Ishikawa (cell line): ENCODE measurements around the gene NTM.

ENCODE experiments used
- CEBPB ChIP-seq: IDR thresholded peaks from 2 replicates; pipeline ENCODE4 v1.6.1; 2012
- CREB1 ChIP-seq: IDR thresholded peaks from 2 replicates; pipeline ENCODE4 v1.6.1; 2012; ENCODE audit warnings: low read depth
- EGR1 ChIP-seq: IDR thresholded peaks from 2 replicates; pipeline ENCODE4 v1.6.1; 2012
- EP300 ChIP-seq: IDR thresholded peaks from 2 replicates; pipeline ENCODE4 v1.6.1; 2012; ENCODE audit warnings: borderline replicate concordance
- FOXM1 ChIP-seq: IDR thresholded peaks from 2 replicates; pipeline ENCODE4 v1.6.1; 2012; ENCODE audit warnings: low read depth, borderline replicate concordance
- MAX ChIP-seq: IDR thresholded peaks from 2 replicates; pipeline ENCODE4 v1.6.1; 2012
- NFIC ChIP-seq: IDR thresholded peaks from 2 replicates; pipeline ENCODE4 v1.6.1; 2012
- RAD21 ChIP-seq: IDR thresholded peaks from 2 replicates; pipeline ENCODE4 v1.6.1; 2012; ENCODE audit warnings: low read depth
- REST ChIP-seq: IDR thresholded peaks from 2 replicates; pipeline ENCODE4 v1.6.1; 2012; ENCODE audit warnings: low read depth, mild to moderate bottlenecking
- TAF1 ChIP-seq: IDR thresholded peaks from 2 replicates; pipeline ENCODE4 v1.6.1; 2012; ENCODE audit warnings: low read depth, mild to moderate bottlenecking
- TCF12 ChIP-seq: IDR thresholded peaks from 2 replicates; pipeline ENCODE4 v1.6.1; 2012; ENCODE audit warnings: low read depth
- TEAD4 ChIP-seq: IDR thresholded peaks from 2 replicates; pipeline ENCODE4 v1.6.1; 2012
- USF1 ChIP-seq: IDR thresholded peaks from 2 replicates; pipeline ENCODE4 v1.6.1; 2012
- YY1 ChIP-seq: IDR thresholded peaks from 2 replicates; pipeline ENCODE4 v1.6.1; 2012; ENCODE audit warnings: low read depth
- ZBTB7A ChIP-seq: IDR thresholded peaks from 2 replicates; pipeline ENCODE4 v1.6.1; 2012; ENCODE audit warnings: low read depth

Gene NTM

GRCh38 chr11:131349368-131350086 lies 20.9 kb upstream of the NTM start:
- TF ChIP-seq YY1 (no peak), MAX (no peak), FOXM1 (no peak), ZBTB7A (no peak), USF1 (no peak), EGR1 (no peak), TCF12 (no peak), NFIC (no peak), TAF1 (no peak), TEAD4 (no peak)

- no peak for TF ChIP-seq RAD21
- TF ChIP-seq TCF12: no peak
- TF ChIP-seq REST: no peak
- TF ChIP-seq CREB1: no peak
- no peak for TF ChIP-seq EP300
These were observed 19.5 kb upstream of the NTM start for GRCh38 chr11:131350872-131351271.

GRCh38 chr11:131351848-131352247 lies 18.6 kb upstream of the NTM start:
- TF ChIP-seq TAF1: no peak
- TF ChIP-seq CEBPB: no peak
- TF ChIP-seq MAX: no peak
- no peak for TF ChIP-seq REST
- TF ChIP-seq USF1: no peak
- no peak for TF ChIP-seq TCF12
- no peak for TF ChIP-seq EP300
- TF ChIP-seq CREB1: no peak
- TF ChIP-seq ZBTB7A: no peak
- TF ChIP-seq YY1: no peak
- TF ChIP-seq TEAD4: no peak
- no peak for TF ChIP-seq NFIC

- TF ChIP-seq TCF12: no peak
- TF ChIP-seq REST: no peak
- no peak for TF ChIP-seq NFIC
- TF ChIP-seq TEAD4: no peak
- no peak for TF ChIP-seq CEBPB
- no peak for TF ChIP-seq USF1
- TF ChIP-seq MAX: no peak
- TF ChIP-seq CREB1: no peak
- no peak for TF ChIP-seq FOXM1
- no peak for TF ChIP-seq RAD21
- no peak for TF ChIP-seq EP300
- no peak for TF ChIP-seq TAF1
- TF ChIP-seq ZBTB7A: no peak
- no peak for TF ChIP-seq EGR1
- no peak for TF ChIP-seq YY1
These were observed 16.6 kb upstream of the NTM start for GRCh38 chr11:131353766-131354165.
